ENCODE data around the gene MEGF8. TPM values are rescaled to one million over a fixed set of nuclear protein-coding genes. Genes with fewer than 3 reads are reported as not detected.

MEGF8 gene
- total and polyA plus RNA-seq, 2 of the 13 experiments (the other 11 are each of a cell fraction or from before 2014, with no cell fraction given), result 4.0 to 8.8 TPM

- TF ChIP-seq CCDC6 (CRISPR knock-in tag; IDR thresholded peaks at IDR 0.05) (no peak), ZNF333 (CRISPR knock-in tag; IDR thresholded peaks at IDR 0.05; ENCODE audit: borderline replicate concordance) (no peak), TEAD2 (CRISPR knock-in tag; IDR thresholded peaks at IDR 0.05) (peak; percentile 92; the same call in 1 of the 2 replicates), SETDB1 (CRISPR knock-in tag; IDR thresholded peaks at IDR 0.05; ENCODE audit: borderline replicate concordance) (no peak), ZNF430 (CRISPR knock-in tag; IDR thresholded peaks at IDR 0.05) (no peak), ZNF484 (CRISPR knock-in tag; IDR thresholded peaks at IDR 0.05; ENCODE audit: borderline replicate concordance, low read depth) (no peak), ZNF609 (CRISPR knock-in tag; IDR thresholded peaks at IDR 0.05; ENCODE audit: borderline replicate concordance) (no peak), TEAD3 (CRISPR knock-in tag; optimal IDR thresholded peaks at IDR 0.05; ENCODE audit: borderline replicate concordance) (peak; percentile 35), SALL1 (CRISPR knock-in tag; IDR thresholded peaks at IDR 0.05) (0 out of 2 replicates have a peak, but pooled peaks have one; percentile 31), SP1 (IDR thresholded peaks at IDR 0.05) (no peak), SP1 (CRISPR knock-in tag; IDR thresholded peaks at IDR 0.05) (no peak), STAG1 (CRISPR knock-in tag; IDR thresholded peaks at IDR 0.05) (peak; percentile 48), THAP11 (CRISPR knock-in tag; IDR thresholded peaks at IDR 0.05) (no peak), HNF4G (IDR thresholded peaks at IDR 0.05; ENCODE audit: borderline replicate concordance, low read depth, low read length) (no peak), HNF4G (CRISPR knock-in tag; IDR thresholded peaks at IDR 0.05; ENCODE audit: borderline replicate concordance, low read depth) (no peak), ZNF790 (CRISPR knock-in tag; IDR thresholded peaks at IDR 0.05; ENCODE audit: borderline replicate concordance) (no peak), ARID3A (IDR thresholded peaks at IDR 0.05; ENCODE audit: low read depth, low read length) (no peak), ZNF605 (CRISPR knock-in tag; IDR thresholded peaks at IDR 0.05) (no peak), RFXANK (CRISPR knock-in tag; IDR thresholded peaks at IDR 0.05) (no peak), NR3C1 (CRISPR knock-in tag; IDR thresholded peaks at IDR 0.05) (no peak), XRCC5 (optimal IDR thresholded peaks at IDR 0.05; ENCODE audit: low read length) (peak; percentile 46), ZNF569 (CRISPR knock-in tag; IDR thresholded peaks at IDR 0.05; ENCODE audit: borderline replicate concordance) (no peak), ZBTB8A (CRISPR knock-in tag; IDR thresholded peaks at IDR 0.05; ENCODE audit: borderline replicate concordance, low read depth) (no peak), ZNF367 (CRISPR knock-in tag; IDR thresholded peaks at IDR 0.05; ENCODE audit: borderline replicate concordance) (no peak), U2AF2 (IDR thresholded peaks at IDR 0.05; ENCODE audit: low read depth, low read length) (no peak), ZMYM3 (CRISPR knock-in tag; IDR thresholded peaks at IDR 0.05) (no peak)
- TF ChIP-seq, protein P1, sequence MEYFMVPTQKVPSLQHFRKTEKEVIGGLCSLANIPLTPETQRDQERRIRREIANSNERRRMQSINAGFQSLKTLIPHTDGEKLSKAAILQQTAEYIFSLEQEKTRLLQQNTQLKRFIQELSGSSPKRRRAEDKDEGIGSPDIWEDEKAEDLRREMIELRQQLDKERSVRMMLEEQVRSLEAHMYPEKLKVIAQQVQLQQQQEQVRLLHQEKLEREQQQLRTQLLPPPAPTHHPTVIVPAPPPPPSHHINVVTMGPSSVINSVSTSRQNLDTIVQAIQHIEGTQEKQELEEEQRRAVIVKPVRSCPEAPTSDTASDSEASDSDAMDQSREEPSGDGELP (IDR thresholded peaks at IDR 0.05; ENCODE audit: borderline replicate concordance, low read depth), result no peak
Measured at GRCh38 chr19:42424712-42425131, 99.3 kb downstream of the MEGF8 start (continued).
